H7 (cell line): ENCODE data around the gene ACTL10. TPM values are rescaled to one million over a fixed set of nuclear protein-coding genes. Genes with fewer than 3 reads are reported as not detected.
"Not testable (repeated sequence)": the region's sequence is repeated elsewhere in the genome, so short reads cannot be mapped to it uniquely, and the experiment has no call there.

Experiments used
- DNase-seq: peaks from one replicate; pipeline ENCODE4 v3.0.0; 2012
- H3K27me3 ChIP-seq: 2 replicates; pipeline ENCODE4 v1.6.0; 2011; ENCODE audit warnings: mild to moderate bottlenecking, low read length; ENCODE audit not compliant: control insufficient read depth, insufficient read depth
- H3K36me3 ChIP-seq: replicated peaks from 2 replicates; pipeline ENCODE4 v1.5.1; 2011; ENCODE audit warnings: low read length; ENCODE audit not compliant: control insufficient read depth, insufficient read depth
- H3K4me3 ChIP-seq: 2 replicates; pipeline ENCODE4 v1.5.1; 2011; ENCODE audit warnings: low read depth, mild to moderate bottlenecking, control low read depth, low read length, moderate library complexity; ENCODE audit not compliant: insufficient read depth
- total RNA-seq: library from RNA; depleted of rRNA; stranded (reverse); fragments of >200 nt; shearing (Covaris generic); gene quantifications from 2 replicates; pipeline ENCODE4 v1.2.3, GENCODE V29; 2014

Gene ACTL10
- total RNA-seq, 1 experiment from 2014 or later = 1.4 TPM

GRCh38 chr20:33697129-33697528 lies 30.4 kb downstream of the ACTL10 start:
- no peaks in the 10 kb centered on the region; the same call in 1 of the 2 replicates for H3K27me3 ChIP-seq
- H3K4me3 ChIP-seq = no peak overlapping the region
- DNase-seq = no peak
- no peaks in the 10 kb centered on the region for H3K36me3 ChIP-seq

- not testable (repeated sequence) for H3K4me3 ChIP-seq, DNase-seq
These were observed 32.2 kb downstream of the ACTL10 start for GRCh38 chr20:33698966-33699365.

GRCh38 chr20:33700696-33701441 lies 34.1 kb downstream of the ACTL10 start:
- DNase-seq, H3K27me3 ChIP-seq, H3K4me3 ChIP-seq, H3K36me3 ChIP-seq: not testable (repeated sequence)

More at GRCh38 chr20:33698966-33699365, 32.2 kb downstream of the ACTL10 start:
- H3K36me3 ChIP-seq, H3K27me3 ChIP-seq: not testable (repeated sequence)

- H3K36me3 ChIP-seq = no peaks in the 10 kb centered on the region
- no peaks in the 10 kb centered on the region for H3K27me3 ChIP-seq
- no peak for DNase-seq
- no peak overlapping the region for H3K4me3 ChIP-seq
These were observed 35.1 kb downstream of the ACTL10 start for GRCh38 chr20:33701629-33702450.

- no peak overlapping the region for H3K4me3 ChIP-seq
- no peak for DNase-seq
These were observed 36.1 kb downstream of the ACTL10 start for GRCh38 chr20:33702861-33703260.

GRCh38 chr20:33703498-33704137 lies 36.9 kb downstream of the ACTL10 start:
- H3K27me3 ChIP-seq = no peaks in the 10 kb centered on the region
- no peaks in the 10 kb centered on the region for H3K36me3 ChIP-seq
- no peak overlapping the region for H3K4me3 ChIP-seq
- no peak for DNase-seq

More at GRCh38 chr20:33702861-33703260, 36.1 kb downstream of the ACTL10 start:
- H3K36me3 ChIP-seq = no peaks in the 10 kb centered on the region
- no peaks in the 10 kb centered on the region for H3K27me3 ChIP-seq

GRCh38 chr20:33704197-33704924 lies 37.6 kb downstream of the ACTL10 start:
- Histone ChIP-seq H3K4me3 (no peak overlapping the region), H3K27me3 (no peaks in the 10 kb centered on the region), H3K36me3 (no peaks in the 10 kb centered on the region)
- no peak for DNase-seq

GRCh38 chr20:33707668-33708067 lies 40.9 kb downstream of the ACTL10 start:
- no peak for DNase-seq

GRCh38 chr20:33709398-33709797 lies 42.7 kb downstream of the ACTL10 start:
- H3K36me3 ChIP-seq = no peaks in the 10 kb centered on the region

More at GRCh38 chr20:33707668-33708067, 40.9 kb downstream of the ACTL10 start:
- Histone ChIP-seq H3K4me3 (no peak overlapping the region), H3K36me3 (no peaks in the 10 kb centered on the region), H3K27me3 (no peaks in the 10 kb centered on the region)

GRCh38 chr20:33709905-33710541 lies 43.3 kb downstream of the ACTL10 start:
- peak; percentile 82 for DNase-seq
- no peaks in the 10 kb centered on the region for H3K36me3 ChIP-seq

More at GRCh38 chr20:33709398-33709797, 42.7 kb downstream of the ACTL10 start:
- Histone ChIP-seq H3K4me3 (no peak overlapping the region), H3K27me3 (no peaks in the 10 kb centered on the region)
- DNase-seq = peak; percentile 67

GRCh38 chr20:33710681-33711445 lies 44.1 kb downstream of the ACTL10 start:
- H3K36me3 ChIP-seq = no peaks in the 10 kb centered on the region
- DNase-seq = no peak
- no peak overlapping the region for H3K4me3 ChIP-seq
- no peaks in the 10 kb centered on the region for H3K27me3 ChIP-seq

More at GRCh38 chr20:33709905-33710541, 43.3 kb downstream of the ACTL10 start:
- H3K27me3 ChIP-seq = no peaks in the 10 kb centered on the region
- no peak overlapping the region for H3K4me3 ChIP-seq

- DNase-seq = no peak
- no peaks in the 10 kb centered on the region for H3K36me3 ChIP-seq
- no peak overlapping the region for H3K4me3 ChIP-seq
- no peaks in the 10 kb centered on the region for H3K27me3 ChIP-seq
These were observed 44.6 kb downstream of the ACTL10 start for GRCh38 chr20:33711446-33711738.

GRCh38 chr20:33713865-33714367 lies 47.2 kb downstream of the ACTL10 start:
- no peaks in the 10 kb centered on the region for H3K27me3 ChIP-seq
- DNase-seq = no peak
- H3K36me3 ChIP-seq = no peaks in the 10 kb centered on the region
- no peak overlapping the region for H3K4me3 ChIP-seq
